ENCODE data around the gene PEAK1.

DNA sequence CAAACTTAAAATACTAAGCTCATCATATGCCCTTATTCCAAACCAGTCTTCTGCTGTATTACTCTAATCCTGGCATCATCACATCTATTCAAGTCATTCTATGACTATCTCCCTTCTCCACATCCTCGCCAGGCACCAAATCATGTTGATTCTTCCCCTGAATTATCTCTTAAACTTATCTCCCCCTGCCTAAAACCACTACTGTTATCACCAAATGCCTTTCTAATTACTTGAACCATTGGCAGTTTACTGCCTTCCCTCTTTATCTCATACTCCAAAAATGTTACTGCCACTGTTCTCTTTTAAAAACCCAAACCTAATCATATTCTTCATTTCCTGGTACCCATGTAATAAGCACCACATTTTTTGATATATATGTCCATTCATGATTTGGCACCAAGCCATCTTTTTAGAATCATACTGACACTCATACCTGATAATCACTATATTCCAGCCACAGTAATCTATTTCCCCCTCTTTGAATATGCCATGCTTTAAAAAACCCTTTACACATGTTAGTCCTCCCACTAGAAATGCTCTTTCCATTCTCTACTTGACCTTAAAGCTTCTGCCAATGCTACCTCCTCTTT lies 126.8 kb downstream of the PEAK1 start:
- TF ChIP-seq, protein P1, sequence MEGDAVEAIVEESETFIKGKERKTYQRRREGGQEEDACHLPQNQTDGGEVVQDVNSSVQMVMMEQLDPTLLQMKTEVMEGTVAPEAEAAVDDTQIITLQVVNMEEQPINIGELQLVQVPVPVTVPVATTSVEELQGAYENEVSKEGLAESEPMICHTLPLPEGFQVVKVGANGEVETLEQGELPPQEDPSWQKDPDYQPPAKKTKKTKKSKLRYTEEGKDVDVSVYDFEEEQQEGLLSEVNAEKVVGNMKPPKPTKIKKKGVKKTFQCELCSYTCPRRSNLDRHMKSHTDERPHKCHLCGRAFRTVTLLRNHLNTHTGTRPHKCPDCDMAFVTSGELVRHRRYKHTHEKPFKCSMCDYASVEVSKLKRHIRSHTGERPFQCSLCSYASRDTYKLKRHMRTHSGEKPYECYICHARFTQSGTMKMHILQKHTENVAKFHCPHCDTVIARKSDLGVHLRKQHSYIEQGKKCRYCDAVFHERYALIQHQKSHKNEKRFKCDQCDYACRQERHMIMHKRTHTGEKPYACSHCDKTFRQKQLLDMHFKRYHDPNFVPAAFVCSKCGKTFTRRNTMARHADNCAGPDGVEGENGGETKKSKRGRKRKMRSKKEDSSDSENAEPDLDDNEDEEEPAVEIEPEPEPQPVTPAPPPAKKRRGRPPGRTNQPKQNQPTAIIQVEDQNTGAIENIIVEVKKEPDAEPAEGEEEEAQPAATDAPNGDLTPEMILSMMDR (conservative IDR thresholded peaks at IDR 0.05 in 1 of 2, IDR thresholded peaks at IDR 0.05 in 1 of 2; ENCODE audit: low read depth in 1 of 2, low read length in 2 of 2): no peak
- TF ChIP-seq EZH2 (IDR thresholded peaks at IDR 0.05; ENCODE audit: low read length, missing control alignments): no peak

Measured in fibroblast of lung (primary cell).